SKM-1 (cell line): ENCODE data around the gene SLC27A4.

Experiments used
- DNase-seq: peaks from one replicate; lab custom pipeline; 2025; ENCODE audit not compliant: unreplicated experiment; lab: John Stamatoyannopoulos, UW

Gene SLC27A4

GRCh38 chr9:128361986-128362646, 21.8 kb downstream of the SLC27A4 start:
- DNase-seq, result peak; percentile 59

GRCh38 chr9:128362774-128363173, 22.4 kb downstream of the SLC27A4 start:
- no peak for DNase-seq

GRCh38 chr9:128365525-128365924, 25.2 kb downstream of the SLC27A4 start:
- DNase-seq, result no peak

GRCh38 chr9:128369024-128369706, 28.8 kb downstream of the SLC27A4 start:
- DNase-seq, result no peak

GRCh38 chr9:128370367-128370751, 30.0 kb downstream of the SLC27A4 start:
- DNase-seq, result no peak

- DNase-seq, result peak; percentile 87
Observed at GRCh38 chr9:128370752-128371629, 30.7 kb downstream of the SLC27A4 start, which contains the start of gene URM1. URM1 (plus strand) TSS chr9:128371374; CDS start chr9:128371381, 7 bp downstream.

GRCh38 chr9:128371630-128372117, 31.3 kb downstream of the SLC27A4 start:
- no peak for DNase-seq

- DNase-seq, result no peak
Observed at GRCh38 chr9:128372188-128372641, 31.9 kb downstream of the SLC27A4 start.

- DNase-seq, result no peak
Observed at GRCh38 chr9:128372784-128373183, 32.5 kb downstream of the SLC27A4 start.

GRCh38 chr9:128374221-128374675, 33.9 kb downstream of the SLC27A4 start:
- no peak for DNase-seq

GRCh38 chr9:128375865-128376264, 35.5 kb downstream of the SLC27A4 start:
- no peak for DNase-seq

GRCh38 chr9:128382261-128382660, 41.9 kb downstream of the SLC27A4 start:
- no peak for DNase-seq

- no peak for DNase-seq
Observed at GRCh38 chr9:128383007-128383753, 42.9 kb downstream of the SLC27A4 start.

GRCh38 chr9:128383791-128384190, 43.5 kb downstream of the SLC27A4 start:
- DNase-seq, result no peak

- no peak for DNase-seq
Observed at GRCh38 chr9:128384801-128385495, 44.6 kb downstream of the SLC27A4 start.

GRCh38 chr9:128385496-128386460, 45.5 kb downstream of the SLC27A4 start:
- DNase-seq, result no peak

GRCh38 chr9:128388150-128388549, 47.8 kb downstream of the SLC27A4 start:
- DNase-seq, result no peak

- no peak for DNase-seq
Observed at GRCh38 chr9:128389395-128390149, 49.2 kb downstream of the SLC27A4 start.
